Neutrophil (primary cell): Measurements from ENCODE around the gene BSX.

Source experiments
- H3K27ac ChIP-seq: fragments of 200-600 bp; sonication (generic); 2 replicates; pipeline ENCODE4 v1.5.1; 2016; ENCODE audit warnings: mild to moderate bottlenecking, moderate library complexity
- H3K27me3 ChIP-seq: fragments of 200-600 bp; sonication (generic); 2 replicates; pipeline ENCODE4 v1.6.0; 2016; ENCODE audit warnings: mild to moderate bottlenecking
- H3K36me3 ChIP-seq: fragments of 200-600 bp; sonication (generic); 2 replicates; pipeline ENCODE4 v1.5.1; 2017
- H3K4me1 ChIP-seq, 2 experiments: fragments of 200-600 bp in 1 of 2; sonication (generic) in 1 of 2; 1 replicate in 1 of 2; 2 replicates in 1 of 2; pipeline versions ENCODE4 v1.5.1 to v1.6.1; 2013 to 2016; ENCODE audit warnings: low read depth in 1 of 2, low read length in 1 of 2, mild to moderate bottlenecking in 1 of 2, moderate library complexity in 1 of 2; ENCODE audit not compliant: control insufficient read depth in 1 of 2, insufficient read depth in 1 of 2
- H3K4me3 ChIP-seq, 2 experiments: fragments of 200-600 bp in 1 of 2; sonication (generic) in 1 of 2; 1 replicate in 1 of 2; 2 replicates in 1 of 2; pipeline ENCODE4 v1.5.1; 2013 to 2016; ENCODE audit warnings: low read depth in 1 of 2, low read length in 1 of 2, mild to moderate bottlenecking in 1 of 2, moderate library complexity in 1 of 2
- H3K9me3 ChIP-seq: fragments of 200-600 bp; sonication (generic); 2 replicates; pipeline ENCODE4 v1.5.1; 2016
- TF ChIP-seq, protein P1 (sequence below): fragments of 200-600 bp; sonication (generic); IDR thresholded peaks from 2 replicates; pipeline ENCODE4 v1.5.1; 2016; ENCODE audit warnings: antibody characterized with exemption

Gene BSX

DNA sequence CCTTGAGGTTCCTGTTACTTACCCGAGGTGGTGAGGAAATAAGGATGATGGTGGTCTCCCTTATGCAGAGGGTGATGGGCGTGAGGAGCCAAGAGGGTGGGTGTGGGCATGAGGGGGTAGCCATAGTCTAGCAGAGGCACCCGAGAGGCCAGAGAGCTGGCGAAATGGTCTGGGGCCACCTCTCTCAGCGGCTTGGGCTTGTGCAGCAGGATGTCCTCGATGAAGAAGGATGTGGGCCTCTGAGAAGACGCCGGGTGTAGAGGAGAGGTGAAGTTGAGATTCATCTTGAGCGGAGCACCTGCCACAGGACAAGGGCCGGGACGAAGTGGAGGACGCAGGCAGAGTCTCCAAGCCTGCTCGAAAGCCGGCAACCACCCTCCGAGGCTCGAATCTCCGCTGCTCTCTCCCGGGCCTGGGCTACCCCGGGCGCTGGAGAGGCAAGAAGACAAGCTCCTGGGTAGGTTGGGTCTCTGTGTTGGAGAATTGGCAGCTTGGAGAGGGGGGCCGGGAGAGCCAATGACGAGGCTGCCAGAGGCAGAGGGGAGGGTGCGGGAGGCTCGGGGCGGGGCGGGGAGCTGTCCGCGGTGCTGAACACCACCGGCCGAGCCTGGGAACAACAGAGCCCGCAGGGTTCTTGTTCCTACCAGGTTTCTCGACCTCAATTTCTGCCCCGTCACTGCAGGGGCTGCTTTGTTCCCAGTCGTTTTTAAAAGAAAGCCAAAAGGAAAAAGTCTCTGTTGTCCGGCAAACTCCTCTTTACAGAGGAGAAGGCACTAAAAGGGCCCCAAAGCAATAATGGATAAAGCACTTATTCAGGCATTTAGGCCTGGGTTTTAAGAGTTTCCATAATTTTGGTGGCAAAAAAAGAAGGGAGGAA is at the start of gene BSX:
BSX (minus strand) TSS at position 447 of the 877 bp plus-strand sequence; CDS start at position 284, 163 bp downstream.
- Histone ChIP-seq H3K27me3 (peaks cover 100% of the 10 kb centered on the region), H3K4me1 (no peaks in the 10 kb centered on the region), H3K9me3 (no peaks in the 10 kb centered on the region), H3K27ac (no peak within 1 kb of the TSS), H3K4me3 (no peak within 1 kb of the TSS), H3K36me3 (no peaks in the 10 kb centered on the region)
- TF ChIP-seq, protein P1, sequence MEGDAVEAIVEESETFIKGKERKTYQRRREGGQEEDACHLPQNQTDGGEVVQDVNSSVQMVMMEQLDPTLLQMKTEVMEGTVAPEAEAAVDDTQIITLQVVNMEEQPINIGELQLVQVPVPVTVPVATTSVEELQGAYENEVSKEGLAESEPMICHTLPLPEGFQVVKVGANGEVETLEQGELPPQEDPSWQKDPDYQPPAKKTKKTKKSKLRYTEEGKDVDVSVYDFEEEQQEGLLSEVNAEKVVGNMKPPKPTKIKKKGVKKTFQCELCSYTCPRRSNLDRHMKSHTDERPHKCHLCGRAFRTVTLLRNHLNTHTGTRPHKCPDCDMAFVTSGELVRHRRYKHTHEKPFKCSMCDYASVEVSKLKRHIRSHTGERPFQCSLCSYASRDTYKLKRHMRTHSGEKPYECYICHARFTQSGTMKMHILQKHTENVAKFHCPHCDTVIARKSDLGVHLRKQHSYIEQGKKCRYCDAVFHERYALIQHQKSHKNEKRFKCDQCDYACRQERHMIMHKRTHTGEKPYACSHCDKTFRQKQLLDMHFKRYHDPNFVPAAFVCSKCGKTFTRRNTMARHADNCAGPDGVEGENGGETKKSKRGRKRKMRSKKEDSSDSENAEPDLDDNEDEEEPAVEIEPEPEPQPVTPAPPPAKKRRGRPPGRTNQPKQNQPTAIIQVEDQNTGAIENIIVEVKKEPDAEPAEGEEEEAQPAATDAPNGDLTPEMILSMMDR = no peak

DNA sequence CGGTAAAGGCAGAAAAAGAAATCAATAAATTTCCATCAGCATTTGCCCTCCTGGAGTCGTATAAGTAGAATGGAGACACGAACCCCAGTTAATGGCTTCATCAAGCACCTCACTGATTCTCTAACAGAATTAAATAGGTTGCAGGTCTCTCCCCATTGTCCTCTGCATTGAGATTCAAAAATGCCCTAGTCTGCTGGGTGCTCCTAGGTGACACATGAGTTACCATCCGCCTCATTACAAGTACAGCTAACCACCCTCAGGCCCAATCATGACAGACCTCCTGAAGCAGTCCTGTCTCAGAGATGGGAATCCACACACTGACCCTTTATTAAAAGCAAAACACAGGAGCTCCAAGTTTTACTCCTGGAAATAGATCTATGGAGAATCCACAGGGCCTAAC is 48.9 kb upstream of the BSX start:
- Histone ChIP-seq H3K27ac (no peak overlapping the region), H3K4me1 (peaks cover 4 to 41% of the 10 kb centered on the region in 2 experiments), H3K36me3 (no peaks in the 10 kb centered on the region), H3K27me3 (no peaks in the 10 kb centered on the region), H3K4me3 (no peak overlapping the region), H3K9me3 (no peaks in the 10 kb centered on the region)
- TF ChIP-seq, protein P1 = no peak

DNA sequence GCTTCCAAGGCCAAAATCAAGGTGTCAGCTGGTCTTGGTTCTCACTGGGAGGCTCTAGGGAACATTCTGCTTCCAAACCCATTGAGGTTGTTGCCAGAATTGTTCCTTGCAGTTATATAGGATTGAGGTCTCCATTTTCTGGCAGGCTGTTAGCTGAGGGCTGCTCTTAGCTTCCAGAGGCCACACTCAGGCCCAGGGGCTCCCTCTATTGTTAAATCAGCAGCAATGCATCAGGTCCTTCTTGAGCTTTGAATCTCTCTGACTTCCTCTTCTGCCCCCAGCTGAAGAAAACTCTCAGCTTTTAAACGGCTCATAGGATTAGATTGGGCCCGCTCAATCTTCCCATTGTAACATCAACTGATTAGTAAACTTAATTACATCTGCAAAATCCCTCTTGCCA is 39.3 kb upstream of the BSX start:
- no peak overlapping the region for H3K4me3 ChIP-seq
- peaks cover 4% of the 10 kb centered on the region for H3K27me3 ChIP-seq
- H3K9me3 ChIP-seq = no peaks in the 10 kb centered on the region
- H3K27ac ChIP-seq = no peak overlapping the region
- TF ChIP-seq, protein P1 = no peak
- no peaks in the 10 kb centered on the region for H3K36me3 ChIP-seq
- peaks cover 0 to 17% of the 10 kb centered on the region in 2 experiments for H3K4me1 ChIP-seq

DNA sequence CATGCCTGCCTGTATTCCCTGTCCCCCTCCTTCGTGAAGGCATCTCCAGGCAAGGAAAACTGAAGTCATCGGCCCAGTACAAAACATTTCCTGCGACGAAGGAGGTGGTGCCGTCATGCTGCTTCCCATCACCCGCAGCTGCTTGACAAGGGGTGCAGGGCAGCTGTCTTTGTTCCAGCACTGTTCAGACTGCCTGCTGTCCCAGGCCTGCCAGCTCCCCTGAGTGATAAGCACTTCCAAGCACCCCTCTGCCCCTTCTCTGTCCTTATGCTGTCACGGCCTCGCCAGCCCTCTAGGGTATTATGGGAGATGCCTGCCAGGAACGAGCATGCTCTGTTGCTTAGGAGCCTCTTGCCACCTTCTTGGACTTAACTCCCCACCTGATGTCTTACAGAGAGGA is 37.1 kb upstream of the BSX start:
- TF ChIP-seq, protein P1 = no peak
- Histone ChIP-seq H3K27me3 (peaks cover 22% of the 10 kb centered on the region), H3K4me3 (no peak overlapping the region), H3K4me1 (peaks cover 0 to 8% of the 10 kb centered on the region in 2 experiments), H3K9me3 (no peaks in the 10 kb centered on the region), H3K27ac (no peak overlapping the region), H3K36me3 (no peaks in the 10 kb centered on the region)

DNA sequence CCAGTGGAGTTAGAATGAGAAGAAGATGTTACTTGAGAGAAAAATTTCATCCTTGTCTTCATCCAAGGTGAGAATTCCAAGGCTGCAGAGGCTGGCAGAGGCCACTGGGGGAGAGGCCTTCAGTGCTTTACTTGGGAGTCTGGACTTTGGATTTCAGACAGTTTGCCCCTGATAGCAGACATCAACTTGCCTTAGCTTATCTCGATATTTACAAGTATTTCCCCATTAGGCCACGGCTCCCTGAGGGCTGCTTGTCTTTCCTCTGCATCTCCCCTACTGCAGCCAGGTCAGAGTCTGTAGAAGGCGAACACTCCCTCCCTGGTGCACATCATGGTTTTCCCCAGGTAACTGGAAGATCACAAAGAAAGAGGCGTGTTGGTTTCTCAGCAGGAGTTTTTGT is 29.9 kb upstream of the BSX start:
- no peaks in the 10 kb centered on the region for H3K9me3 ChIP-seq
- H3K36me3 ChIP-seq = no peaks in the 10 kb centered on the region
- H3K27me3 ChIP-seq = peaks cover 61% of the 10 kb centered on the region
- no peaks in the 10 kb centered on the region for H3K4me1 ChIP-seq
- TF ChIP-seq, protein P1 = no peak
- no peak overlapping the region for H3K27ac ChIP-seq
- H3K4me3 ChIP-seq = no peak overlapping the region
